GM12801 (cell line): ENCODE measurements around the gene UGT1A5.

ENCODE experiments used
- TF ChIP-seq, protein P1 (sequence below): IDR thresholded peaks from one replicate; pipeline ENCODE4 v1.5.1; 2011; ENCODE audit warnings: control low read depth; ENCODE audit not compliant: insufficient read length; ENCODE audit errors: extremely low read depth

UGT1A5 gene

DNA sequence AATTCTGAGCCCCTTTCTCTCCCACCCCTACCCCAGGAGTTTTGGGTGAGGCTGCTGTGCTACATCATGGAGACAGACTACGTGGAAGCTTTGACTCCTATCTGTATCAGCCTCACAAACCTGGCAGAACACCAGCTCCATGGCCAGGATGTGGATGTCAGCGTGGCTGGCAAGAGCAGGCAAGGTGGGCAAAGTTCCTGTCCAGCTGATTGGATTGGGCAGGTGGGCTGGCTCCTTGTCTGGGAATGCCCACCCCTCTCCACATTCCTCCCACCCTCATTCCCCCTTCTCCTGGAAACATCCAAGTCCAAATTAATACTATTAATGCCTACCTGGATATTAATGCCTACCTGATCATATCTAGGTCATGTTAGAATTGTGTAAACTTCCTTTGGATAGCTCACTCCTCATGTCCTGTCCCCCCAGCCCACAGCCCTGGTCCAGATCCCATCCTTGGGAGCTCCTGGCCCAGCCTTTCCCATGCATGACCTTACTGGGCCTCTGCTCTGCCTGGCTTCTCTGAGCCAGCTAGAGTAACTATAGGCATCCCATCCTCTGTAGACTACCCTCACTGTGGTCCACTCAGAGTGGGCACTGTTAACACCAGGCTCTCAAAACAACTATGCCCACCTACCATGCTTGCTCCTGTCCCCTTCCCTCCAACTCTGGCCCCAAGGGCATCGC lies 89.6 kb downstream of the UGT1A5 start:
- TF ChIP-seq, protein P1, sequence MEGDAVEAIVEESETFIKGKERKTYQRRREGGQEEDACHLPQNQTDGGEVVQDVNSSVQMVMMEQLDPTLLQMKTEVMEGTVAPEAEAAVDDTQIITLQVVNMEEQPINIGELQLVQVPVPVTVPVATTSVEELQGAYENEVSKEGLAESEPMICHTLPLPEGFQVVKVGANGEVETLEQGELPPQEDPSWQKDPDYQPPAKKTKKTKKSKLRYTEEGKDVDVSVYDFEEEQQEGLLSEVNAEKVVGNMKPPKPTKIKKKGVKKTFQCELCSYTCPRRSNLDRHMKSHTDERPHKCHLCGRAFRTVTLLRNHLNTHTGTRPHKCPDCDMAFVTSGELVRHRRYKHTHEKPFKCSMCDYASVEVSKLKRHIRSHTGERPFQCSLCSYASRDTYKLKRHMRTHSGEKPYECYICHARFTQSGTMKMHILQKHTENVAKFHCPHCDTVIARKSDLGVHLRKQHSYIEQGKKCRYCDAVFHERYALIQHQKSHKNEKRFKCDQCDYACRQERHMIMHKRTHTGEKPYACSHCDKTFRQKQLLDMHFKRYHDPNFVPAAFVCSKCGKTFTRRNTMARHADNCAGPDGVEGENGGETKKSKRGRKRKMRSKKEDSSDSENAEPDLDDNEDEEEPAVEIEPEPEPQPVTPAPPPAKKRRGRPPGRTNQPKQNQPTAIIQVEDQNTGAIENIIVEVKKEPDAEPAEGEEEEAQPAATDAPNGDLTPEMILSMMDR: no peak

DNA sequence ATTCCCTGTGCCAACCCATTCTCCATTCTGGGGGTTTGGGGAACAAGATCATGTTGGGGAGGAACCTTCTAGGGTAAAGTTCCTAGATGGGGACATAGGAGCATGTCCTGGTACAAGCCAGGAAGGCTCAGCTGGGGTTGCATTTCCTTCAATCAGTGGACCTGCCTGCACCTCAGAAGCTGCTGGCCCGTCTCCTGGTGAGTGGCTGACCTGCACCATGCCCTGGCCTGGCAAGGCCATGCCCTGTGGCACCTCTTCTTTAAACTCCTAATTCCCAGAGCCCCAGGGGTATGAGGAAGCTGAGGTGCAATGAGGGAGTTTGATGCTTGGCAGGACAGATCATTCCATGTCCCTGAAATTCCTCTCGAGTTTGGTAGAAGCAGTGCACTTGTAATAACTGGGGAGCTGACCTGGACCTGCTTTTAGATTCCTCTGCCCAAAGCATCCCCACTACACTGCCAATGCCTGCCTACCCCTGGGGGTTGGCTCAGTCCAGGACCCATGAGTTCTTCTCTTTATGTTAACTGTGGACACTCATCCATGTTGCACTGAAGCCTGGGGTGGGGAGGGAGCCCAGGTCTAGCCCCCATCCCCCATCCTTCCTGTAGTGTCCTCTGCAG lies 90.7 kb downstream of the UGT1A5 start:
- TF ChIP-seq, protein P1: no peak

DNA sequence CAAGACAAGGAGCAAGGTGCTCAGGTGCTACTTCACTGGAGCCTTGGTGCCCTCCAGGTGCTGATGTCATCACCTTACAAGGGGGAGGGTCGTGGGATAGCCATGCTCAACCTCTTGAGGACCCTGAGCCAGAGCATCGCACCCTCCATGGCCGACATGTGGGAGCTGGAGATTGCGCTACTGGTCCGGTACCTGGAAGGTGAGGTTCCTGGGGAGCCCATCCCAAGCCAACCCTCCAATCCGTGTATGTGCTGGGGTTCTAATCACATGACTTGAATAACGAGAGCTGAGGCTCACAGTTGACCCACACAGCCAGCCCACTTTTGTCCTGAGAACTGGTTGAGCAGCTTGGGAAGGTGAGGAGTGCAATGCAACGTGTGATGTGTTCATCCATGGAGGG lies 91.3 kb downstream of the UGT1A5 start:
- TF ChIP-seq, protein P1: no peak

DNA sequence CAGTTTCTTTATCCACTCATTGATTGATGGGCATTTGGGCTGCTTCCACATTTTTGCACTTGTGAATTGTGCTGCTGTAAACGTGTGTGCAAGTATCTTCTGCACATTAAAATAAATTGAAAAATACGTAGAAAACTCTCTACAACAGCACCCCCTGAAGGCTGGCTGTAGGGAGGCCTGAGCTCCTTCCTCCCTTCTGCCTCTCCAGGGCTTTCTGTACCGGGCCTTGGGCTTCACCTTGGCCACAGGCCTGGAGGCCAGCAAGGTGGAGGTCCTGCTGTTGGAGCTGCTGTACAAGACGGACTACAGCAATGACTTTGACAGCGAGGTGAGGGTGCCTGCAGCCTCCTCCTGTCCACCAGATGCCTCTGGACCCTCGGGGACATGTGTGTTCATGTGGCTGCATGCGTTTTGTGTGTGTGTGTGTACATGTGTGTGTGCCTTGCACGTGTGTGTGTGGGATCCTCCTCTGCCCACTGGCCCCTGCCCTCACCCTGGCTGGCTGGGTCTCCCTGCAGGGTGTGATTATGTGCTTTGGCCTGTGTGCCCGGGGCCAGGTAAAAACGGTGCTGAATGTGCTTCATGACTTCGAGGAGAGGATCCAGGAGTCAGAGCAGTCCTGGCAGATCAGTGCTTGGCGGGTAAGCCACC lies 94.6 kb downstream of the UGT1A5 start:
- TF ChIP-seq, protein P1: no peak

GRCh38 chr2:233807966-233808935 lies 95.5 kb downstream of the UGT1A5 start:
- TF ChIP-seq, protein P1: no peak

GRCh38 chr2:233810385-233810784 lies 97.7 kb downstream of the UGT1A5 start:
- TF ChIP-seq, protein P1: no peak

DNA sequence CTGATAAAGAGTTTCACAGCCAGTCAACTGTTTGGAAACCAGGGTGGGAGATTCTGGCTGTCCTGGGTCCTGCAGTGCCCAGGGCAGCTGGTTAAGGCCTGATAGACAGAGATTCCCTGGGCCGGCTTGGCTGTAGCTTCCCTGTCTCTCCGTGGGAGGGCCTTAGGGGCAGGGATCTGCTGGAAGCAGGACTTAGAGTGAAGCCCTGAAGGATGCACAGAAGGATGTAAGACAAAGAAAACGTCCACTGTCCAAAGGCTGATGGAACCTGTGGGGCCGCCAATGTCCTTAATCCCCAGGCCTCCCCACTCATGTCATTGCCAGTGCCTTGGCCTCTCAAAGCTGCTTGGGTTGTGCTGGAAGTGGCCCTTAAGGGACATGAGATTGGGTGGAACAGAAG lies 98.4 kb downstream of the UGT1A5 start:
- TF ChIP-seq, protein P1: no peak
